ENCODE data around the gene EPN3.

DNA sequence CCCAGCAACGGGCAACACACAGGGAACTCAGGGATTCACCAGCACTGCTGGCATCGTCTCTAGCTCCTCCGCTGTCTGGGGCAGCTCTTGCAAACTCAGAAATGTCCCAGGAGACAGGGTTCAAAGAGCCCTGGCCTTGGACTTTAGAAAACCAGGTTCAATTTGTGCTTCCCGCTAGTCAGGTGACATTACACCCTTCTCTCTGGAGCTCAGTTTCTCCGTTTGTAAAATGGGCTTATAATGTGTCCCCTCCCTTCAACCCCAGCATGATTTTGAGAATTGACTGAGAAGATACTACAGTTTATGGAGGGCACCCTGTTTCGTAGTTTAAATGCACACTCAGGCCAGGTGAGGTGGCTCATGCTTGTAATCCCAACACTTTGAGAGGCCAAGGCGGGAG, 26.2 kb upstream of the EPN3 start:
- TF ChIP-seq, protein P1, sequence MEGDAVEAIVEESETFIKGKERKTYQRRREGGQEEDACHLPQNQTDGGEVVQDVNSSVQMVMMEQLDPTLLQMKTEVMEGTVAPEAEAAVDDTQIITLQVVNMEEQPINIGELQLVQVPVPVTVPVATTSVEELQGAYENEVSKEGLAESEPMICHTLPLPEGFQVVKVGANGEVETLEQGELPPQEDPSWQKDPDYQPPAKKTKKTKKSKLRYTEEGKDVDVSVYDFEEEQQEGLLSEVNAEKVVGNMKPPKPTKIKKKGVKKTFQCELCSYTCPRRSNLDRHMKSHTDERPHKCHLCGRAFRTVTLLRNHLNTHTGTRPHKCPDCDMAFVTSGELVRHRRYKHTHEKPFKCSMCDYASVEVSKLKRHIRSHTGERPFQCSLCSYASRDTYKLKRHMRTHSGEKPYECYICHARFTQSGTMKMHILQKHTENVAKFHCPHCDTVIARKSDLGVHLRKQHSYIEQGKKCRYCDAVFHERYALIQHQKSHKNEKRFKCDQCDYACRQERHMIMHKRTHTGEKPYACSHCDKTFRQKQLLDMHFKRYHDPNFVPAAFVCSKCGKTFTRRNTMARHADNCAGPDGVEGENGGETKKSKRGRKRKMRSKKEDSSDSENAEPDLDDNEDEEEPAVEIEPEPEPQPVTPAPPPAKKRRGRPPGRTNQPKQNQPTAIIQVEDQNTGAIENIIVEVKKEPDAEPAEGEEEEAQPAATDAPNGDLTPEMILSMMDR (IDR thresholded peaks at IDR 0.05) = no peak
- TF ChIP-seq POLR2A (IDR thresholded peaks at IDR 0.05) = no peak

Measured in uterus (tissue), 2 donors.